NCI-H82 treated with DMSO at 0.1 percent for 48 hours (cell line): ENCODE results near the gene CTDSP1.

Experiments
- DNase-seq: peaks from one replicate; lab custom pipeline; 2025; ENCODE audit not compliant: unreplicated experiment; lab: John Stamatoyannopoulos, UW

CTDSP1 gene

GRCh38 chr2:218399391-218400166 lies at the start of gene CTDSP1:
TSS of gene CTDSP1 (plus strand) at chr2:218399868. CDS start at chr2:218400091, 223 bp downstream.
- peak; percentile 81 for DNase-seq

- DNase-seq, result no peak
Observed at GRCh38 chr2:218354045-218354444, 45.6 kb upstream of the CTDSP1 start.

GRCh38 chr2:218354850-218355443 lies 44.7 kb upstream of the CTDSP1 start:
- no peak for DNase-seq

GRCh38 chr2:218357236-218358177 lies 42.2 kb upstream of the CTDSP1 start:
- no peak for DNase-seq

- no peak for DNase-seq
Observed at GRCh38 chr2:218360453-218360852, 39.2 kb upstream of the CTDSP1 start.

GRCh38 chr2:218362606-218363005 lies 37.1 kb upstream of the CTDSP1 start:
- DNase-seq, result no peak

GRCh38 chr2:218363736-218364135 lies 35.9 kb upstream of the CTDSP1 start:
- DNase-seq, result no peak

- no peak for DNase-seq
Observed at GRCh38 chr2:218364196-218364595, 35.5 kb upstream of the CTDSP1 start.

GRCh38 chr2:218366621-218367414 lies 32.9 kb upstream of the CTDSP1 start:
- DNase-seq, result no peak

GRCh38 chr2:218367415-218368149 lies 32.1 kb upstream of the CTDSP1 start:
- DNase-seq, result no peak

GRCh38 chr2:218368150-218368528 lies 31.5 kb upstream of the CTDSP1 start:
- DNase-seq, result no peak

GRCh38 chr2:218368621-218369153 lies 31.0 kb upstream of the CTDSP1 start:
- DNase-seq, result no peak

- DNase-seq, result no peak
Observed at GRCh38 chr2:218369330-218369729, 30.3 kb upstream of the CTDSP1 start.

- DNase-seq, result no peak
Observed at GRCh38 chr2:218370410-218371063, 29.1 kb upstream of the CTDSP1 start.

GRCh38 chr2:218371983-218372350 lies 27.7 kb upstream of the CTDSP1 start:
- DNase-seq, result no peak

GRCh38 chr2:218374795-218375194 lies 24.9 kb upstream of the CTDSP1 start:
- DNase-seq, result no peak

GRCh38 chr2:218375212-218375611 lies 24.5 kb upstream of the CTDSP1 start:
- no peak for DNase-seq

GRCh38 chr2:218378053-218378452 lies 21.6 kb upstream of the CTDSP1 start:
- no peak for DNase-seq

GRCh38 chr2:218381916-218382366 lies 17.7 kb upstream of the CTDSP1 start, which contains the start of gene SLC11A1:
TSS of gene SLC11A1 (plus strand) at chr2:218382273. CDS start at chr2:218382369, 96 bp downstream.
- DNase-seq, result no peak
